HL-60/S4 (cell line): Measurements from ENCODE around the gene EHBP1L1.
"Not testable (repeated sequence)": the region's sequence is repeated elsewhere in the genome, so short reads cannot be mapped to it uniquely, and the experiment has no call there.

Experiments used
- in situ Hi-C: fragments of 300-500 bp; cut with MboI; formaldehyde crosslinking; loops from 2 replicates; pipeline ENCODE4 v1.14.3; 2022; ENCODE audit warnings: low sequenced_read_pairs

The EHBP1L1 gene

GRCh38 chr11:65633390-65634108, 57.7 kb downstream of the EHBP1L1 start:
- in situ Hi-C loops, result no loop called here

GRCh38 chr11:65634109-65634436, 58.2 kb downstream of the EHBP1L1 start:
- in situ Hi-C loops, result no loop called here

GRCh38 chr11:65634440-65634839, 58.6 kb downstream of the EHBP1L1 start:
- in situ Hi-C loops, result no loop called here

- in situ Hi-C loops, result no loop called here
These were observed 59.3 kb downstream of the EHBP1L1 start for GRCh38 chr11:65634905-65635731.

GRCh38 chr11:65636108-65637031, 60.5 kb downstream of the EHBP1L1 start:
- in situ Hi-C loops, result no loop called here

- in situ Hi-C loops, result no loop called here
These were observed 61.2 kb downstream of the EHBP1L1 start for GRCh38 chr11:65637032-65637557.

- in situ Hi-C loops, result no loop called here
These were observed 62.1 kb downstream of the EHBP1L1 start, which contains the start of gene SIPA1 for GRCh38 chr11:65637794-65638419. SIPA1 (plus strand) TSS chr11:65638101; CDS start chr11:65640922, 2,821 bp downstream.

GRCh38 chr11:65639228-65639597, 63.4 kb downstream of the EHBP1L1 start:
- in situ Hi-C loops, result not testable (repeated sequence)

GRCh38 chr11:65639623-65640482, 64.0 kb downstream of the EHBP1L1 start:
- in situ Hi-C loops, result no loop called here

- in situ Hi-C loops, result no loop called here
These were observed 64.8 kb downstream of the EHBP1L1 start for GRCh38 chr11:65640483-65641296.

- in situ Hi-C loops, result no loop called here
These were observed 65.6 kb downstream of the EHBP1L1 start for GRCh38 chr11:65641297-65642013.
